Kidney epithelial cell (primary cell): ENCODE results near the gene TASP1. TPM values are rescaled to one million over a fixed set of nuclear protein-coding genes. Genes with fewer than 3 reads are reported as not detected.
"Not testable (repeated sequence)": the region's sequence is repeated elsewhere in the genome, so short reads cannot be mapped to it uniquely, and the experiment has no call there.

Source experiments
- DNase-seq: peaks from one replicate; pipeline ENCODE4 v3.0.0-alpha.2; 2010; ENCODE audit warnings: low read depth
- H3K27me3 ChIP-seq: 2 replicates; pipeline ENCODE4 v1.6.0; 2011; ENCODE audit warnings: low read length; ENCODE audit not compliant: control insufficient read depth, insufficient read depth
- H3K36me3 ChIP-seq: 2 replicates; pipeline ENCODE4 v1.5.1; 2011; ENCODE audit warnings: low read length; ENCODE audit not compliant: control insufficient read depth, insufficient read depth
- H3K4me3 ChIP-seq: 2 replicates; pipeline ENCODE4 v1.5.1; 2011; ENCODE audit warnings: low read depth, mild to moderate bottlenecking, control low read depth, low read length
- CTCF ChIP-seq: IDR thresholded peaks from 2 replicates; pipeline ENCODE4 v1.5.1; 2011; ENCODE audit warnings: mild to moderate bottlenecking, moderate library complexity, low read length, control low read depth, inconsistent platforms; ENCODE audit not compliant: insufficient read depth, poor library complexity, severe bottlenecking
- total RNA-seq: library from RNA; depleted of rRNA; stranded (reverse); fragments of >200 nt; gene quantifications from 2 replicates; pipeline ENCODE4 v1.2.3, GENCODE V29; 2015

TASP1 gene
- total RNA-seq, 1 donor from 2014 or later: 10.6 TPM

- no peaks in the 10 kb centered on the region for H3K36me3 ChIP-seq
- no peak overlapping the region for H3K4me3 ChIP-seq
- DNase-seq: no peak
- H3K27me3 ChIP-seq: no peaks in the 10 kb centered on the region
- no peak for TF ChIP-seq CTCF
These were observed 275.3 kb downstream of the TASP1 start for GRCh38 chr20:13363473-13363872.

GRCh38 chr20:13362165-13362564 is 276.6 kb downstream of the TASP1 start:
- H3K4me3 ChIP-seq, H3K36me3 ChIP-seq, DNase-seq, H3K27me3 ChIP-seq: not testable (repeated sequence)

GRCh38 chr20:13358936-13359335 is 279.8 kb downstream of the TASP1 start:
- not testable (repeated sequence) for H3K4me3 ChIP-seq, H3K27me3 ChIP-seq, H3K36me3 ChIP-seq, DNase-seq

- H3K27me3 ChIP-seq, H3K4me3 ChIP-seq, DNase-seq, H3K36me3 ChIP-seq: not testable (repeated sequence)
These were observed 280.9 kb downstream of the TASP1 start for GRCh38 chr20:13357782-13358181.

- H3K27me3 ChIP-seq: no peaks in the 10 kb centered on the region
- no peak overlapping the region for H3K4me3 ChIP-seq
- no peak for TF ChIP-seq CTCF
These were observed 282.1 kb downstream of the TASP1 start for GRCh38 chr20:13356591-13356990.

GRCh38 chr20:13355941-13356486 is 282.7 kb downstream of the TASP1 start:
- Histone ChIP-seq H3K4me3 (no peak overlapping the region), H3K27me3 (no peaks in the 10 kb centered on the region), H3K36me3 (no peaks in the 10 kb centered on the region)
- no peak for DNase-seq
- no peak for TF ChIP-seq CTCF

More at GRCh38 chr20:13356591-13356990, 282.1 kb downstream of the TASP1 start:
- H3K36me3 ChIP-seq: no peaks in the 10 kb centered on the region
- DNase-seq: no peak

- Histone ChIP-seq H3K27me3 (no peaks in the 10 kb centered on the region), H3K4me3 (no peak overlapping the region), H3K36me3 (no peaks in the 10 kb centered on the region)
- no peak for DNase-seq
- TF ChIP-seq CTCF: no peak
These were observed 283.3 kb downstream of the TASP1 start for GRCh38 chr20:13355411-13355810.
